H1 (cell line): ENCODE measurements around the gene GPX5. TPM values are rescaled to one million over a fixed set of nuclear protein-coding genes. Genes with fewer than 3 reads are reported as not detected.

Experiments
- CTCF ChIA-PET: fragments of 300-600 bp; sonication (Branson Sonifier 250); formaldehyde crosslinking; loops from one replicate; lab custom pipeline; 2021; ENCODE audit not compliant: partially characterized antibody; lab: Charles Lee
- POLR2A ChIA-PET: fragments of 300-600 bp; sonication (Branson Sonifier 250); formaldehyde crosslinking; loops from one replicate; lab custom pipeline; 2021; ENCODE audit warnings: inconsistent platforms; ENCODE audit not compliant: partially characterized antibody; lab: Charles Lee
- DNase-seq, 2 experiments: peaks; one replicate each; pipeline versions ENCODE4 v3.0.0 to v3.0.0-alpha.2; 2010 to 2022; ENCODE audit warnings: low spot score in 2 of 2, low read depth in 1 of 2, mixed read lengths in 1 of 2
- FAIRE-seq: peaks from 2 replicates; lab custom pipeline; 2011; peaks lifted over from hg19 to GRCh38; lab: Jason Lieb, UNC
- H2AFZ ChIP-seq: 2 replicates; pipeline ENCODE4 v1.8.1; 2012; ENCODE audit warnings: low read length, inconsistent platforms
- H2AK5ac ChIP-seq: 2 replicates; pipeline ENCODE4 v1.6.1; 2013; ENCODE audit warnings: low read depth, low read length
- H2BK120ac ChIP-seq: replicated peaks from 2 replicates; pipeline ENCODE3; 2013; ENCODE audit warnings: low read depth, low read length, inconsistent platforms
- H2BK12ac ChIP-seq: 2 replicates; pipeline ENCODE4 v1.6.1; 2013; ENCODE audit warnings: low read depth, low read length
- H2BK15ac ChIP-seq: 2 replicates; pipeline ENCODE4 v1.6.1; 2013; ENCODE audit warnings: low read length
- H2BK20ac ChIP-seq: 2 replicates; pipeline ENCODE4 v1.6.1; 2013; ENCODE audit warnings: low read length
- H2BK5ac ChIP-seq: 2 replicates; pipeline ENCODE4 v1.6.1; 2013; ENCODE audit warnings: low read depth, low read length
- H3K14ac ChIP-seq: 2 replicates; pipeline ENCODE4 v1.6.1; 2013; ENCODE audit warnings: inconsistent platforms; ENCODE audit not compliant: insufficient read length
- H3K18ac ChIP-seq: 2 replicates; pipeline ENCODE4 v1.6.1; 2013; ENCODE audit warnings: low read length; ENCODE audit errors: extremely low read depth
- H3K23ac ChIP-seq: 2 replicates; pipeline ENCODE4 v1.6.1; 2013; ENCODE audit warnings: inconsistent platforms; ENCODE audit not compliant: insufficient read length
- H3K23me2 ChIP-seq: 2 replicates; pipeline ENCODE4 v1.6.1; 2013; ENCODE audit warnings: low read depth, low read length
- H3K27ac ChIP-seq: 2 replicates; pipeline ENCODE4 v1.6.1; 2011; ENCODE audit warnings: low read depth, low read length, inconsistent platforms
- H3K27me3 ChIP-seq, 4 experiments: replicated peaks in 1 of 4; 1 replicate in 1 of 4; 2 replicates in 3 of 4; pipeline versions ENCODE4 v1.6.1 to v1.8.1; 2011 to 2013; ENCODE audit warnings: low read length in 3 of 4, mild to moderate bottlenecking in 3 of 4, inconsistent platforms in 2 of 4, mixed read lengths in 2 of 4, moderate library complexity in 1 of 4; ENCODE audit not compliant: control insufficient read depth in 3 of 4, insufficient read depth in 3 of 4; ENCODE audit errors: extremely low read depth in 1 of 4
- H3K36me3 ChIP-seq, 4 experiments: 2 replicates each; pipeline versions ENCODE4 v1.6.1 to v1.8.1; 2011 to 2013; ENCODE audit warnings: mild to moderate bottlenecking in 4 of 4, low read length in 3 of 4, moderate library complexity in 2 of 4, control low read depth in 1 of 4, inconsistent platforms in 1 of 4; ENCODE audit not compliant: insufficient read depth in 4 of 4, control insufficient read depth in 2 of 4
- H3K4ac ChIP-seq: replicated peaks from 2 replicates; pipeline ENCODE3; 2013; ENCODE audit warnings: low read length, low read depth, mixed read lengths, inconsistent platforms; ENCODE audit not compliant: insufficient read length
- H3K4me1 ChIP-seq, 4 experiments: replicated peaks in 1 of 4; 1 replicate in 1 of 4; 2 replicates in 3 of 4; pipeline versions ENCODE4 v1.6.1 to v1.8.1; 2011 to 2013; ENCODE audit warnings: low read length in 3 of 4, inconsistent platforms in 2 of 4, mixed read lengths in 1 of 4; ENCODE audit not compliant: insufficient read depth in 4 of 4, control insufficient read depth in 3 of 4
- H3K4me2 ChIP-seq, 2 experiments: 2 replicates each; pipeline versions ENCODE4 v1.6.1 to v1.8.1; 2011 to 2013; ENCODE audit warnings: low read depth in 2 of 2, low read length in 2 of 2, control low read depth in 1 of 2, inconsistent platforms in 1 of 2, mild to moderate bottlenecking in 1 of 2; ENCODE audit not compliant: insufficient read depth in 1 of 2
- H3K4me3 ChIP-seq, 4 experiments: fragments of 200-600, 300-600 bp in 1 of 4; sonication (generic), shearing (Covaris generic), sonication (Bioruptor Twin) in 1 of 4; 2 replicates each; pipeline versions ENCODE4 v1.5.1 to v1.8.1; 2011 to 2016; ENCODE audit warnings: low read length in 4 of 4, low read depth in 3 of 4, control low read depth in 2 of 4, inconsistent platforms in 2 of 4, mild to moderate bottlenecking in 2 of 4, mixed read lengths in 1 of 4, moderate library complexity in 1 of 4; ENCODE audit not compliant: insufficient read depth in 2 of 4; ENCODE audit errors: extremely low read depth in 1 of 4
- H3K56ac ChIP-seq: replicated peaks from 2 replicates; pipeline ENCODE3; 2013; ENCODE audit warnings: low read depth, mild to moderate bottlenecking, mixed read lengths, low read length, inconsistent platforms; ENCODE audit not compliant: insufficient read length
- H3K79me1 ChIP-seq: 2 replicates; pipeline ENCODE4 v1.6.1; 2013; ENCODE audit warnings: low read depth, low read length, control low read depth
- H3K79me2 ChIP-seq, 2 experiments: 2 replicates each; pipeline versions ENCODE4 v1.6.1 to v1.8.1; 2012 to 2013; ENCODE audit warnings: low read length in 2 of 2, mild to moderate bottlenecking in 2 of 2, inconsistent platforms in 1 of 2; ENCODE audit not compliant: insufficient read depth in 2 of 2, control insufficient read depth in 1 of 2
- H3K9ac ChIP-seq, 4 experiments: replicated peaks in 1 of 4; 1 replicate in 1 of 4; 2 replicates in 3 of 4; pipeline versions ENCODE4 v1.6.1 to v1.8.1; 2011 to 2013; ENCODE audit warnings: low read depth in 3 of 4, low read length in 3 of 4, control low read depth in 2 of 4, mild to moderate bottlenecking in 2 of 4, moderate library complexity in 2 of 4, inconsistent platforms in 1 of 4; ENCODE audit errors: extremely low read depth in 1 of 4
- H3K9me3 ChIP-seq, 2 experiments: 2 replicates each; pipeline versions ENCODE4 v1.6.1 to v1.8.1; 2012 to 2013; ENCODE audit warnings: mild to moderate bottlenecking in 2 of 2, moderate library complexity in 2 of 2, control low read depth in 1 of 2, inconsistent platforms in 1 of 2, low read depth in 1 of 2, low read length in 1 of 2, mixed read lengths in 1 of 2; ENCODE audit not compliant: insufficient read depth in 2 of 2
- H4K20me1 ChIP-seq, 2 experiments: replicated peaks in 1 of 2; 2 replicates each; pipeline versions ENCODE3 to v1.8.1; 2011 to 2013; ENCODE audit warnings: inconsistent platforms in 2 of 2, low read length in 2 of 2, mild to moderate bottlenecking in 1 of 2; ENCODE audit not compliant: insufficient read depth in 2 of 2, control insufficient read depth in 1 of 2
- H4K5ac ChIP-seq: 2 replicates; pipeline ENCODE4 v1.6.1; 2013; ENCODE audit warnings: low read length, low read depth, mixed read lengths, inconsistent platforms; ENCODE audit not compliant: insufficient read length
- H4K8ac ChIP-seq: 2 replicates; pipeline ENCODE4 v1.8.0; 2013; ENCODE audit warnings: mild to moderate bottlenecking, moderate library complexity, low read length, inconsistent platforms; ENCODE audit not compliant: insufficient read depth; ENCODE audit errors: extremely low read depth
- H4K91ac ChIP-seq: replicated peaks from 2 replicates; pipeline ENCODE3; 2013; ENCODE audit warnings: low read length, mixed read lengths, inconsistent platforms; ENCODE audit not compliant: insufficient read length
- ASH2L ChIP-seq: fragments of 200-600, 300-600 bp; sonication (generic); IDR thresholded peaks from one replicate; pipeline ENCODE4 v1.7.1; 2017; ENCODE audit warnings: low read length
- BACH1 ChIP-seq: IDR thresholded peaks from 2 replicates; pipeline ENCODE4 v1.6.1; 2012; ENCODE audit warnings: low read length, improper control_type of control experiment
- CBX5 ChIP-seq: fragments of 300-800, 300-1000 bp; sonication (generic); IDR thresholded peaks from 2 replicates; pipeline ENCODE4 v1.7.1; 2016; ENCODE audit warnings: antibody characterized with exemption, low read length, low read depth
- CTBP2 ChIP-seq: IDR thresholded peaks from 2 replicates; pipeline ENCODE4 v1.7.0; 2011; ENCODE audit warnings: borderline replicate concordance, mild to moderate bottlenecking, moderate library complexity, mixed read lengths, low read length; ENCODE audit not compliant: insufficient read depth, insufficient read length
- EP300 ChIP-seq, 2 experiments: IDR thresholded peaks; 1 replicate in 1 of 2; 2 replicates in 1 of 2; pipeline ENCODE4 v1.6.1; 2011 to 2012; ENCODE audit warnings: low read depth in 2 of 2, low read length in 2 of 2, mild to moderate bottlenecking in 2 of 2, borderline replicate concordance in 1 of 2, inconsistent platforms in 1 of 2, moderate library complexity in 1 of 2
- EZH2 ChIP-seq: fragments of 200-600 bp; sonication (generic); IDR thresholded peaks from 2 replicates; pipeline ENCODE4 v1.7.1; 2012; ENCODE audit warnings: low read depth, mild to moderate bottlenecking, moderate library complexity, low read length, inconsistent platforms; ENCODE audit not compliant: severe bottlenecking
- FOSL1 ChIP-seq: IDR thresholded peaks from 2 replicates; pipeline ENCODE4 v1.6.1; 2011; ENCODE audit warnings: mild to moderate bottlenecking, low read depth, low read length, moderate library complexity; ENCODE audit not compliant: insufficient read depth
- KDM1A ChIP-seq: fragments of 200-600, 300-600 bp; sonication (generic); IDR thresholded peaks from 2 replicates; pipeline ENCODE4 v1.7.1; 2016; ENCODE audit warnings: mild to moderate bottlenecking, low read length, borderline replicate concordance
- SAP30 ChIP-seq: fragments of 300-600 bp; sonication (generic); IDR thresholded peaks from 2 replicates; pipeline ENCODE4 v1.7.1; 2012; ENCODE audit warnings: low read length, moderate library complexity, mild to moderate bottlenecking, inconsistent platforms; ENCODE audit not compliant: insufficient read depth, insufficient replicate concordance
- SP2 ChIP-seq: IDR thresholded peaks from 2 replicates; pipeline ENCODE4 v1.6.1; 2012; ENCODE audit warnings: mild to moderate bottlenecking, low read length, inconsistent platforms
- SRF ChIP-seq: IDR thresholded peaks from 2 replicates; pipeline ENCODE4 v1.6.1; 2011; ENCODE audit warnings: mild to moderate bottlenecking, low read depth, low read length, moderate library complexity
- YY1 ChIP-seq: IDR thresholded peaks from 2 replicates; pipeline ENCODE4 v1.6.1; 2011; ENCODE audit warnings: low read depth, mild to moderate bottlenecking, low read length
- WGBS, 2 experiments: shearing (Covaris generic) in 1 of 2; methylation state at CpG; one replicate each; pipeline versions ENCODE4 v1.1.6 to v1.1.7; 2013 to 2015; ENCODE audit warnings: low lambda C conversion rate in 2 of 2, mixed read lengths in 2 of 2, inconsistent platforms in 1 of 2, low coverage in 1 of 2, missing lambda C conversion rate in 1 of 2; ENCODE audit not compliant: insufficient replicate concordance in 2 of 2, insufficient coverage in 1 of 2, insufficient read length in 1 of 2; ENCODE audit errors: extremely low coverage in 1 of 2, missing lambda C conversion rate in 1 of 2; 5-methylcytosine and 5-hydroxymethylcytosine counted together
- polyA plus RNA-seq, 7 experiments: library from polyadenylated mRNA; depleted of rRNA in 3 of 7; stranded (reverse) in 5 of 7; unstranded in 2 of 7; fragments of >200 nt in 5 of 7; fragments of 200-250 nt in 2 of 7; gene quantifications; 1 replicate in 5 of 7; 2 replicates in 1 of 7; 4 replicates in 1 of 7; pipeline versions ENCODE4 v1.2.1 to v1.2.3, GENCODE V29; 2011 to 2013; ENCODE audit warnings: missing spikeins in 2 of 7, mixed read lengths in 2 of 7
- total RNA-seq: library from RNA; stranded (reverse); fragmentation: NEBNext Ultra II Directional; extraction: Animal tissue kit (Norgen Biotek cat#: 25700); gene quantifications from 2 replicates; pipeline ENCODE4 v1.2.1, GENCODE V29; 2021
- TF ChIP-seq, protein P1 (sequence below): IDR thresholded peaks from 2 replicates; pipeline ENCODE4 v1.6.1; 2011; ENCODE audit warnings: low read length, improper control_type of control experiment

Gene GPX5
- total and polyA plus RNA-seq, 2 of the 8 experiments (the other 6 are each of a cell fraction or from before 2014, with no cell fraction given) = 0.08 TPM; not detected in 1

DNA sequence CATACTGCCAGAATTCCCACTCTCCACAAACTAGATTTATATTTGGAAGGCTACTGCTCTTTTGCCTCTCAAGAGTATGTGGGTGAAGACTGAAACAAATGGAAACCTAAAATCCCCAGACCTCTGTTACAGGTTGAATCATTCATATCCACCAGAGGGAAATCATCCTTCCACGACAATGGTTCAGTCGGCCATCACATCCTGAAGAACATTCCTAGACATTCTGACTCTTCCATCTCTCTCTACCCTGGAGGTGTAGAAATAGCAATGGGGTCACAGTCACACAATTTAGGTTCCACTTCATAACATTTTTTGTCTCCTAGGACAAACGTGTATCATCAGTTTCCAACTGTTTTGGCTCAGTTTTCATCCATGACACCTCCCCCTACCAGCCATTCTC lies 8.6 kb downstream of the GPX5 start:
- H3K4me1 ChIP-seq = peaks cover 0 to 8% (median 3%) of the 10 kb centered on the region in 4 experiments; a peak in 5 of 7 replicates
- no peak overlapping the region for H3K23ac ChIP-seq
- no peak overlapping the region for H3K27ac ChIP-seq
- H3K4ac ChIP-seq = no peak overlapping the region
- no peaks in the 10 kb centered on the region for H3K36me3 ChIP-seq
- H3K9me3 ChIP-seq = no peaks in the 10 kb centered on the region
- ChIA-PET CTCF (no interaction called here), POLR2A (no interaction called here)
- no peak overlapping the region for H3K4me2 ChIP-seq
- no peaks in the 10 kb centered on the region for H3K79me1 ChIP-seq
- FAIRE-seq (no peak), DNase-seq (no peak)
- H3K18ac ChIP-seq = no peak overlapping the region
- no peak overlapping the region for H3K9ac ChIP-seq
- H3K27me3 ChIP-seq = no peaks in the 10 kb centered on the region
- no peak overlapping the region for H3K14ac ChIP-seq
- H4K8ac ChIP-seq = no peak overlapping the region
- WGBS, 2 experiments = 87% methylated on average over 3 of the region's 3 CpGs; no CpG with 5 or more reads in 1 of the 2 experiments
- H2BK120ac ChIP-seq = no peak overlapping the region
- no peak overlapping the region for H2BK20ac ChIP-seq
- H3K23me2 ChIP-seq = peaks cover 4% of the 10 kb centered on the region; the same call in 1 of the 2 replicates
- H3K4me3 ChIP-seq = no peak overlapping the region
- no peak overlapping the region; the same call in 1 of the 2 replicates for H2BK12ac ChIP-seq
- no peak overlapping the region for H4K5ac ChIP-seq
- no peak overlapping the region for H3K56ac ChIP-seq
- H2AFZ ChIP-seq = no peak overlapping the region
- no peak overlapping the region for H4K91ac ChIP-seq
- no peak overlapping the region for H2BK5ac ChIP-seq
- no peaks in the 10 kb centered on the region for H3K79me2 ChIP-seq
- H2BK15ac ChIP-seq = no peak overlapping the region
- no peaks in the 10 kb centered on the region for H4K20me1 ChIP-seq
- no peak overlapping the region for H2AK5ac ChIP-seq
- TF ChIP-seq SP2 (no peak), YY1 (no peak), CBX5 (no peak), KDM1A (no peak), EZH2 (no peak), BACH1 (no peak), CTBP2 (no peak), FOSL1 (no peak), EP300 (IDR thresholded peaks at IDR 0.05; ENCODE audit: borderline replicate concordance in 1 of 2, low read depth in 2 of 2, low read length in 2 of 2) (no peak), SRF (no peak), SAP30 (no peak), ASH2L (no peak)
- TF ChIP-seq, protein P1, sequence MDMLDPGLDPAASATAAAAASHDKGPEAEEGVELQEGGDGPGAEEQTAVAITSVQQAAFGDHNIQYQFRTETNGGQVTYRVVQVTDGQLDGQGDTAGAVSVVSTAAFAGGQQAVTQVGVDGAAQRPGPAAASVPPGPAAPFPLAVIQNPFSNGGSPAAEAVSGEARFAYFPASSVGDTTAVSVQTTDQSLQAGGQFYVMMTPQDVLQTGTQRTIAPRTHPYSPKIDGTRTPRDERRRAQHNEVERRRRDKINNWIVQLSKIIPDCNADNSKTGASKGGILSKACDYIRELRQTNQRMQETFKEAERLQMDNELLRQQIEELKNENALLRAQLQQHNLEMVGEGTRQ = no peak
